Right ventricle myocardium superior (tissue), 1 donor: ENCODE measurements around the gene OR2B3. TPM values are rescaled to one million over a fixed set of nuclear protein-coding genes. Genes with fewer than 3 reads are reported as not detected.
"Not testable (repeated sequence)": the region's sequence is repeated elsewhere in the genome, so short reads cannot be mapped to it uniquely, and the experiment has no call there.

Experiments used
- ATAC-seq: fragments of 200-7000 bp; cut with Tn5 transposase; one replicate; pipeline ENCODE4 v1.9.1; 2020; ENCODE audit warnings: mild to moderate bottlenecking; ENCODE audit not compliant: poor library complexity
- DNase-seq: peaks from one replicate; pipeline ENCODE4 v3.0.0-alpha.2; 2020
- intact Hi-C: fragments of 100-400 bp; cut with DNase I; formaldehyde crosslinking; loops from one replicate; pipeline ENCODE4 v1.11.2; 2022
- long read RNA-seq: library from polyadenylated mRNA; unstranded; transcript quantifications from one replicate; pipeline ENCODE4 v2.0.0, GENCODE V29; 2021
- total RNA-seq: library from RNA; stranded (reverse); fragmentation: NEBNext Ultra II Directional; extraction: Animal tissue kit (Norgen Biotek cat#: 25700); gene quantifications from one replicate; pipeline ENCODE4 v1.2.1, GENCODE V29; 2021
- donor health status: DM: no; HTN: yes; CAD: no; lungs with severe emphysema.

Gene OR2B3
- not detected for total RNA-seq
- long read RNA-seq: 0 reads

- intact Hi-C loops: no loop called here
- no peak for ATAC-seq
- no peak for DNase-seq
These were observed at the start of gene OR2B3 for GRCh38 chr6:29087213-29087612. Gene OR2B3, minus strand, starts transcription at chr6:29087313. Its CDS starts 65 bp downstream, at chr6:29087248.

- ATAC-seq (no peak), DNase-seq (no peak)
- intact Hi-C loops: no loop called here
These were observed 44.6 kb upstream of the OR2B3 start for GRCh38 chr6:29131691-29132090.

- intact Hi-C loops: no loop called here
- DNase-seq (no peak), ATAC-seq (no peak)
These were observed 43.5 kb upstream of the OR2B3 start for GRCh38 chr6:29130644-29131043.

GRCh38 chr6:29129326-29130012 is 42.4 kb upstream of the OR2B3 start:
- intact Hi-C loops: no loop called here
- DNase-seq: no peak
- ATAC-seq: no peak

- DNase-seq, ATAC-seq, intact Hi-C loops: not testable (repeated sequence)
These were observed 27.9 kb upstream of the OR2B3 start for GRCh38 chr6:29114964-29115363.

- intact Hi-C loops: no loop called here
- ATAC-seq (no peak), DNase-seq (no peak)
These were observed 25.0 kb upstream of the OR2B3 start for GRCh38 chr6:29112135-29112534.

- ATAC-seq (no peak), DNase-seq (no peak)
- intact Hi-C loops: no loop called here
These were observed 20.6 kb upstream of the OR2B3 start, which contains the start of gene OR2J3 for GRCh38 chr6:29107758-29108157. Gene OR2J3, plus strand, starts transcription at chr6:29108058. Its CDS starts 3,833 bp downstream, at chr6:29111891.

GRCh38 chr6:29099190-29099589 is 12.1 kb upstream of the OR2B3 start, which contains the start of gene OR2J1:
Gene OR2J1, plus strand, starts transcription at chr6:29099490. Its CDS starts 1,453 bp downstream, at chr6:29100943.
- no peak for DNase-seq
- intact Hi-C loops: no loop called here
- ATAC-seq: no peak

- intact Hi-C loops: no loop called here
- DNase-seq: no peak
- no peak for ATAC-seq
These were observed 10.7 kb upstream of the OR2B3 start for GRCh38 chr6:29097803-29098202.

GRCh38 chr6:29092957-29093356 is 5.8 kb upstream of the OR2B3 start:
- no peak for DNase-seq
- no peak for ATAC-seq
- intact Hi-C loops: no loop called here

- ATAC-seq (no peak), DNase-seq (no peak)
- intact Hi-C loops: no loop called here
These were observed 4.7 kb downstream of the OR2B3 start for GRCh38 chr6:29082457-29082856.

GRCh38 chr6:29081312-29081711 is 5.8 kb downstream of the OR2B3 start:
- DNase-seq: no peak
- no peak for ATAC-seq
- intact Hi-C loops: no loop called here

GRCh38 chr6:29079203-29079602 is 7.9 kb downstream of the OR2B3 start:
- DNase-seq: no peak
- ATAC-seq: no peak
- intact Hi-C loops: no loop called here

GRCh38 chr6:29071831-29072723 is 15.0 kb downstream of the OR2B3 start:
- DNase-seq: no peak
- no peak for ATAC-seq
- intact Hi-C loops: no loop called here

GRCh38 chr6:29051680-29052079 is 35.4 kb downstream of the OR2B3 start:
- intact Hi-C loops: no loop called here
- DNase-seq (no peak), ATAC-seq (no peak)

GRCh38 chr6:29045075-29045474 is 42.0 kb downstream of the OR2B3 start, which contains the start of gene OR2W1:
Gene OR2W1, minus strand, starts transcription at chr6:29045175. Its CDS starts 0 bp downstream, at chr6:29045175.
- DNase-seq (no peak), ATAC-seq (no peak)
- intact Hi-C loops: no loop called here
